Upper lobe of left lung (tissue), 6 donors: ENCODE data around the gene TMEM97. TPM values are rescaled to one million over a fixed set of nuclear protein-coding genes. Genes with fewer than 3 reads are reported as not detected.

Experiments used
- ATAC-seq, 2 donors: fragments of 200-7000 bp; cut with Tn5 transposase; one replicate each; pipeline ENCODE4 v1.9.1; 2022; ENCODE audit warnings: mild to moderate bottlenecking in 2 of 2, moderate library complexity in 2 of 2; ENCODE audit not compliant: low FRiP score in 2 of 2
- DNase-seq, 2 donors: peaks; one replicate each; pipeline ENCODE4 v3.0.0-alpha.2; 2019 to 2020
- H3K27ac ChIP-seq, 4 donors: fragments of 200-600 bp; sonication (generic); one replicate each; pipeline ENCODE4 v1.5.1; 2016 to 2019
- H3K27me3 ChIP-seq, 4 donors: fragments of 200-600 bp; sonication (generic); one replicate each; pipeline ENCODE4 v1.5.1; 2017 to 2019
- H3K36me3 ChIP-seq, 4 donors: fragments of 200-600 bp; sonication (generic); one replicate each; pipeline ENCODE4 v1.5.1; 2016 to 2019
- H3K4me1 ChIP-seq, 4 donors: fragments of 200-600 bp; sonication (generic); one replicate each; pipeline ENCODE4 v1.5.1; 2018 to 2019
- H3K4me3 ChIP-seq, 4 donors: fragments of 200-600 bp; sonication (generic); one replicate each; pipeline ENCODE4 v1.5.1; 2017 to 2019; ENCODE audit warnings: mild to moderate bottlenecking in 2 of 4, moderate library complexity in 1 of 4
- H3K9me3 ChIP-seq, 4 donors: fragments of 200-600 bp; sonication (generic); one replicate each; pipeline ENCODE4 v1.5.1; 2018 to 2019
- EP300 ChIP-seq, 4 donors: sonication (generic); formaldehyde crosslinking; IDR thresholded peaks; one replicate each; pipeline ENCODE4 v1.5.1; 2017; ENCODE audit warnings: antibody characterized with exemption in 4 of 4, control low read depth in 2 of 4
- POLR2A ChIP-seq, 4 donors: fragments of 450-650 bp; IDR thresholded peaks; one replicate each; pipeline ENCODE4 v1.5.1; 2016 to 2017; ENCODE audit warnings: antibody characterized with exemption in 4 of 4, mild to moderate bottlenecking in 2 of 4
- POLR2AphosphoS5 ChIP-seq, 2 donors: sonication (generic); formaldehyde crosslinking; IDR thresholded peaks; one replicate each; pipeline ENCODE4 v1.5.1; 2017; ENCODE audit warnings: antibody characterized with exemption in 2 of 2
- WGBS, 2 donors: methylation state at CpG; one replicate each; pipeline ENCODE4 v1.1.5; 2017 to 2018; 5-methylcytosine and 5-hydroxymethylcytosine counted together
- total RNA-seq, 6 donors: library from RNA; depleted of rRNA in 4 of 6; stranded (reverse); fragments of >200 nt in 4 of 6; gene quantifications; one replicate each; pipeline versions ENCODE4 v1.1.0 to v1.2.1, GENCODE V29; 2016 to 2021
- TF ChIP-seq, protein P1 (sequence below), 6 experiments: fragments of 450-650 bp in 4 of 6; fragments of 200-600 bp in 2 of 6; sonication (generic) in 2 of 6; IDR thresholded peaks; one replicate each; pipeline ENCODE4 v1.5.1; 2016 to 2019; ENCODE audit warnings: antibody characterized with exemption in 6 of 6
- donor health status: DM: no; HTN: no; CAD: no; lungs with moderate emphysema.
- donor health status: DM: no; HTN: yes; CAD: no; lungs with severe emphysema.

TMEM97 gene
- 10 to 100 TPM; 19.8 to 47.9 (median 37.6) TPM for total RNA-seq

DNA sequence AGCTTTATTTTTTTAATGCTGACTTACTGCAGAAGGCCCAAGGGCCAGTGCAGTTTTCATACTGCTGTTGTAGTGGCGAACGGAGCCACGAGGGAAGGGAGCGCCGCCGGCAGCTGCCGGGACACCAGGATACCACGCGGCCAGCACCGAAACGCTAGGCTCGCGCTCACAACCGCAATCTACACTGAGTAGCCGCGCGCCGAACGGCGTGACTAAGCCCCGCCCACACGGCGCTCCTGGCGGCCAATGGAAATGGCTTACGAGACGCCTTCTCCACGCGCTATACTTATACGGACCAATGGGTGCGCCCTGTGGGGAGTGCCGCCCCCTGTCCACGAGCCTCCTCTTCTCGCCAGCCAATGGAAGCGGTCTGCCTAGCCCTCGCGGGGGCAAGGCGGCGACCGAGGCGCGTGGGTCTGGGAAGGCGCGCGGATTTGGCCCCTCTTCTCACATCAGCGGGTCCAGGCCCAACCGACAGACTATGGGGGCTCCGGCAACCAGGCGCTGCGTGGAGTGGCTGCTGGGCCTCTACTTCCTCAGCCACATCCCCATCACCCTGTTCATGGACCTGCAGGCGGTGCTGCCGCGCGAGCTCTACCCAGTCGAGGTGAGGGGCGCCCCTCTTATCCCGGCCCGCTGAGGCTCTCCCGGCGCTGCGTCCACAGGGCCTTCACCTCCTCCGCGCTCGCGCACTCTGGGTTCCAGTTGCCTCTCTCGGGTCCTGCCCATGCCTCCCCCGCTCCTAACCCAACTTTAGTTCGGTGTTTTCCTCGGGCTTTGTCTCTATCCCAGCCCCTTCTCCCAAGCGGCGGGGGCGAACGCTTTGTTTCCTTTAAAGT lies at the start of gene TMEM97:
TMEM97 (plus strand) TSS at position 442 of the 839 bp plus-strand sequence; CDS start at position 482, 40 bp downstream.
- H3K36me3 ChIP-seq, result no peaks in the 10 kb centered on the region
- no peaks in the 10 kb centered on the region for H3K9me3 ChIP-seq
- peak; percentile 99 for ATAC-seq
- H3K4me1 ChIP-seq, result peaks cover 11 to 26% (median 20%) of the 10 kb centered on the region in 4 donors
- peak; percentile 97 to 98 for DNase-seq
- peak within 1 kb of the TSS in 2 of 4 donors; percentile 79 to 83 for H3K27ac ChIP-seq
- peak within 1 kb of the TSS; percentile 27 to 78 (median 74) for H3K4me3 ChIP-seq
- 0 to 1% methylated on average over 27 to 30 of the region's 72 CpGs for WGBS, 2 donors
- peaks cover 0 to 3% (median 0%) of the 10 kb centered on the region in 4 donors for H3K27me3 ChIP-seq
- TF ChIP-seq POLR2A (IDR thresholded peaks at IDR 0.05) (peak in 2 of 4 donors; percentile 24 to 52), EP300 (IDR thresholded peaks at IDR 0.05) (peak in 1 of 4 donors; percentile 53), POLR2AphosphoS5 (IDR thresholded peaks at IDR 0.05) (peak; percentile 55 to 72)
- TF ChIP-seq, protein P1, sequence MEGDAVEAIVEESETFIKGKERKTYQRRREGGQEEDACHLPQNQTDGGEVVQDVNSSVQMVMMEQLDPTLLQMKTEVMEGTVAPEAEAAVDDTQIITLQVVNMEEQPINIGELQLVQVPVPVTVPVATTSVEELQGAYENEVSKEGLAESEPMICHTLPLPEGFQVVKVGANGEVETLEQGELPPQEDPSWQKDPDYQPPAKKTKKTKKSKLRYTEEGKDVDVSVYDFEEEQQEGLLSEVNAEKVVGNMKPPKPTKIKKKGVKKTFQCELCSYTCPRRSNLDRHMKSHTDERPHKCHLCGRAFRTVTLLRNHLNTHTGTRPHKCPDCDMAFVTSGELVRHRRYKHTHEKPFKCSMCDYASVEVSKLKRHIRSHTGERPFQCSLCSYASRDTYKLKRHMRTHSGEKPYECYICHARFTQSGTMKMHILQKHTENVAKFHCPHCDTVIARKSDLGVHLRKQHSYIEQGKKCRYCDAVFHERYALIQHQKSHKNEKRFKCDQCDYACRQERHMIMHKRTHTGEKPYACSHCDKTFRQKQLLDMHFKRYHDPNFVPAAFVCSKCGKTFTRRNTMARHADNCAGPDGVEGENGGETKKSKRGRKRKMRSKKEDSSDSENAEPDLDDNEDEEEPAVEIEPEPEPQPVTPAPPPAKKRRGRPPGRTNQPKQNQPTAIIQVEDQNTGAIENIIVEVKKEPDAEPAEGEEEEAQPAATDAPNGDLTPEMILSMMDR (IDR thresholded peaks at IDR 0.05), result peak in 3 of 6 experiments; percentile 22 to 31 (median 30)

DNA sequence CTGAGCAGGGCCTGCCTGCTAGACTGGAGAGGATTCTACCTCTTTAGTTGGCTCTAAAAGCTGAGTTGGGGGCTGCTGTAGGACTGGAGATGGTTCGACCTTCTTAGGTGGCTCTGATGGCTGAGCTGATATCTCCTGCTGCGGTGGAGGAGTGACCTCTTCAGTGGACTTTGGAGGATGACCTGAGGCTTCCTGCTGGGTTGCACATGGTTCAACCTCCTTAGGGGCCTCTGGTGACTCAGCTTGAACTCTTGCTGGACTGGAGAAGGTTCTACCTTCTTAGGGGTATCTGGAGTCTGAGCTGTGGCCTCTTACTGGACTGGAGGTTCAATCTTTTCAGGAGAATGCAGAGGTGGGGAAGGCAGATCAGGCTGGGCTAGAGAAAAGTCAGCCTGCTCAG lies 48.9 kb upstream of the TMEM97 start:
- Histone ChIP-seq H3K4me3 (no peak overlapping the region), H3K4me1 (no peaks in the 10 kb centered on the region), H3K36me3 (no peaks in the 10 kb centered on the region), H3K9me3 (peaks cover 0 to 5% (median 0%) of the 10 kb centered on the region in 4 donors), H3K27me3 (no peaks in the 10 kb centered on the region), H3K27ac (no peak overlapping the region)
- TF ChIP-seq EP300 (IDR thresholded peaks at IDR 0.05) (no peak), POLR2AphosphoS5 (IDR thresholded peaks at IDR 0.05) (no peak), POLR2A (IDR thresholded peaks at IDR 0.05) (no peak)
- TF ChIP-seq, protein P1 (IDR thresholded peaks at IDR 0.05), result no peak
- WGBS, 2 donors, result 83 to 100% methylated on average over 1 to 2 of the region's 2 CpGs
- DNase-seq, result no peak
- no peak for ATAC-seq

DNA sequence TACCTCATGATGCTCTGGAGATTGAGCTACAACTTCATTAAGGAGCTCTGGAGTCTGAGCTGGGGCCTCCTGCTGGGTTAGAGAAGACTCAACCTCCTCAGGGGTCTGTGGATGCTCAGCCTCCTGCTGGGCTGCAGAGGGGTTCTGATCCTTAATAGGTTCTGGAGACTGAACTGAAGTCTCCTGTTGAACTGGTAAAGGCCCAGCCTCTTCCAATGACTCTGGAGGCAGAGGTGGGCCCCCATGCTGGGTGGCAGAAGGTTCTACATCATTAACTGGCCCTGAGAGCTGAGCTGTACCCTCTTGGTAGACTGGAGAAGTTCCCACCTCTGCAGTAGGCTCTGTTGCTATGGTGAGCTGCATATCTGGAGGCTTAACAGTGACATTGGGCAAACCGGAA lies 48.1 kb upstream of the TMEM97 start:
- Histone ChIP-seq H3K4me3 (no peak overlapping the region), H3K36me3 (no peaks in the 10 kb centered on the region), H3K27ac (no peak overlapping the region), H3K9me3 (peaks cover 0 to 5% (median 0%) of the 10 kb centered on the region in 4 donors), H3K4me1 (no peaks in the 10 kb centered on the region), H3K27me3 (no peaks in the 10 kb centered on the region)
- TF ChIP-seq POLR2A (IDR thresholded peaks at IDR 0.05), result no peak
- no peak for TF ChIP-seq EP300 (IDR thresholded peaks at IDR 0.05)
- TF ChIP-seq, protein P1 (IDR thresholded peaks at IDR 0.05), result no peak
- no peak for TF ChIP-seq POLR2AphosphoS5 (IDR thresholded peaks at IDR 0.05)
- ATAC-seq (peak in 1 of 2 donors; percentile 34), DNase-seq (no peak)
- 80 to 100% methylated on average over 1 of the region's 1 CpG for WGBS, 2 donors

DNA sequence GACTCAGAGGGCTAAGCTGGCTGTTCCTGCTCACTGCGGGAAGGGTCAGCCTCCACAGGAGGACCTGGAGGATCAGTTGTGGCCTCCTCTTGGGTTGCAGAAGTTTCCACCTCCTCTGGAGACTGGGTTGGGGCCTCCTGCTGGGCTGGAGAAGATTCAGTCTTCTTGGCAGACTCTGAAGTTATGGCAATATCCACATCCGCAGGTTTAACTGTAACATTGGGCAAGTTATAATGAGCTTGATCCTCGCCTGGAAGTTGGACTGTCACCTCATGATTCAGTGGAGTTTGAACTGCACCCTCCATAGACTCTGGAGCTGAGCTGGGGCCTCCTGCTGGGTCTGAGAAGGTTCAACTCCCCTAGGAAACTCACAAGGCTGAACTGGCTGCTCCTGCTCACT lies 47.6 kb upstream of the TMEM97 start:
- TF ChIP-seq EP300 (IDR thresholded peaks at IDR 0.05) (no peak), POLR2A (IDR thresholded peaks at IDR 0.05) (no peak), POLR2AphosphoS5 (IDR thresholded peaks at IDR 0.05) (no peak)
- TF ChIP-seq, protein P1 (IDR thresholded peaks at IDR 0.05), result no peak
- 93% methylated on average over 3 of the region's 3 CpGs; no CpG with 5 or more reads in 1 of the 2 donors for WGBS, 2 donors

More for the DNA sequence above, 47.6 kb upstream of the TMEM97 start:
- no peaks in the 10 kb centered on the region for H3K27me3 ChIP-seq
- ATAC-seq, result peak in 1 of 2 donors; percentile 22
- no peak for DNase-seq
- no peak overlapping the region for H3K27ac ChIP-seq
- no peak overlapping the region for H3K4me3 ChIP-seq
- peaks cover 0 to 5% (median 0%) of the 10 kb centered on the region in 4 donors for H3K9me3 ChIP-seq
- H3K36me3 ChIP-seq, result no peaks in the 10 kb centered on the region
- H3K4me1 ChIP-seq, result no peaks in the 10 kb centered on the region
